ENCODE results near the gene KIFC1.

The KIFC1 gene

DNA sequence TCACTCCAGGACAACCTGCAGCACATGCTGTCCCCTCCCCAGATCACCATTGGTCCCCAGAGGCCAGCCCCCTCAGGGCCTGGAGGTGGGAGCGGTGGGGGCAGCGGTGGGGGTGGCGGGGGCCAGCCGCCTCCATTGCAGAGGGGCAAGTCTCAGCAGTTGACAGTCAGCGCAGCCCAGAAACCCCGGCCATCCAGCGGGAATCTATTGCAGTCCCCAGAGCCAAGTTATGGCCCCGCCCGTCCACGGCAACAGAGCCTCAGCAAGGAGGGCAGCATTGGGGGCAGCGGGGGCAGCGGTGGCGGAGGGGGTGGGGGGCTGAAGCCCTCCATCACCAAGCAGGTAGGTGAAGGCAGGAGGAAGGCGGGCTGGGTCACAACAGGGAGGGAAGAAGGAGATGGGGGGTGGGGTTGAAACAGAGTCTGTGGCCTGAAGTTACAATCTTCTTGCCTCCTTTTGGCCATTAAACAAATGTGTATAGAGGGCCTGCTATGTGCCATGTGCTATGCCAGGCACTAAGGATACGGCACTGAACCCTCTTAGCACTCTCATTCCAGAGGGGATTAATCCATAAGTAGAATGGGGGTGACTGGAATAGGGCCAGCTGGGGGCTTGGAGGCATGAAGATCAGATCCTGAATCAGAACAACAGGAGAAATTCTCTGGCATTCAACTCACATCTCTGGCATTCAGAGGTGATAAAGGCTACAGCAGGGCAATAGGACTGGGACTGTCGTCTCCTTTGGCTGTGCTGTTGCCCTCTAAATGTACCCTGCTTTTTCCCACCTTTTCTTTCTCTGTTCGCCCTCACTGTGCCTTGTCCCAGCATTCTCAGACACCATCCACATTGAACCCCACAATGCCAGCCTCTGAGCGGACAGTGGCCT lies 52.2 kb downstream of the KIFC1 start:
- no peak for TF ChIP-seq TAF1 (IDR thresholded peaks at IDR 0.05; ENCODE audit: borderline replicate concordance, low read depth, low read length)
- no peak for TF ChIP-seq POLR2A (IDR thresholded peaks at IDR 0.05; ENCODE audit: low read depth, low read length)
- TF ChIP-seq POLR2AphosphoS5 (IDR thresholded peaks at IDR 0.05; ENCODE audit: low read depth, low read length), result no peak
- DNase-seq (ENCODE audit: insufficient read length), result no peak
- no peak for FAIRE-seq

DNA sequence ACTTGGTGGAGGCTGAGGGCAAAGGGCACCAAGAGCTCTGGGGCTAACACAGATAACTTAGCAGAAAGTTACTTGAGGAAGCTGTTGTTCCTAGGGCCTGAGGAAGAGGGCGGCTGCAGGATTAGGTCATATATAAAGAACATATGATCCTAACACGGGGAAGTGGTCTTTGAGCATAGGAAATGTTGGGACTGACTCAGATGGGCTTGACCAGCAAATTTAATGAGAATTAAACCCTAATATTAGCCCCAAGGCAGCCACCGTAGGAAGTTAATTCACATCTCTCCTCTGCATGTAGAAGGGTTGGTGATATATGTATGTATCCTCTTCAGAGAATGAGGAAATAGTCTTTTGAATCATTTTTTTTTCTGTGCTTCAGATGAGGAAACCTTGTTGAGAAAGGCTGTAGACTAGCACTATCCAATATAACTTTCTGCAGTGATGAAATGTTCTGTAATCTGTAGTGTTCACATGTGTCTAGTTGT lies 53.5 kb downstream of the KIFC1 start:
- FAIRE-seq (no peak), DNase-seq (ENCODE audit: insufficient read length) (no peak)
- TF ChIP-seq POLR2A (IDR thresholded peaks at IDR 0.05; ENCODE audit: low read depth, low read length) (no peak), TAF1 (IDR thresholded peaks at IDR 0.05; ENCODE audit: borderline replicate concordance, low read depth, low read length) (no peak), POLR2AphosphoS5 (IDR thresholded peaks at IDR 0.05; ENCODE audit: low read depth, low read length) (no peak)

DNA sequence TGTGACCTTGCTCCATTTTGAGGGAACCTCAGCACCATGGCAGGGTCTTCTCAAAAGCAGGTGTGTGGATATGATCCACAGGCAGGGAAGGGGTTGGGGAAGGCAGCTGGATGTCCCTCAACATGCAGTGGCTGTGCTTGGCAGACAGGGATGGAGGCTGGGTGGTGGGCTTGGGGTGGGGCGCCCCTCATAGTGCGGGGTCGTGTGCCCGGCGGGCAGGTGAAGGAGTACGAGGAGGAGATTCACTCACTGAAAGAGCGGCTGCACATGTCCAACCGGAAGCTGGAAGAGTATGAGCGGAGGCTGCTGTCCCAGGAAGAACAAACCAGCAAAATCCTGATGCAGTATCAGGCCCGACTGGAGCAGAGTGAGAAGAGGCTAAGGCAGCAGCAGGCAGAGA lies 54.7 kb downstream of the KIFC1 start:
- no peak for DNase-seq (ENCODE audit: insufficient read length)
- TF ChIP-seq POLR2A (IDR thresholded peaks at IDR 0.05; ENCODE audit: low read depth, low read length) (no peak), POLR2AphosphoS5 (IDR thresholded peaks at IDR 0.05; ENCODE audit: low read depth, low read length) (no peak), TAF1 (IDR thresholded peaks at IDR 0.05; ENCODE audit: borderline replicate concordance, low read depth, low read length) (no peak)

DNA sequence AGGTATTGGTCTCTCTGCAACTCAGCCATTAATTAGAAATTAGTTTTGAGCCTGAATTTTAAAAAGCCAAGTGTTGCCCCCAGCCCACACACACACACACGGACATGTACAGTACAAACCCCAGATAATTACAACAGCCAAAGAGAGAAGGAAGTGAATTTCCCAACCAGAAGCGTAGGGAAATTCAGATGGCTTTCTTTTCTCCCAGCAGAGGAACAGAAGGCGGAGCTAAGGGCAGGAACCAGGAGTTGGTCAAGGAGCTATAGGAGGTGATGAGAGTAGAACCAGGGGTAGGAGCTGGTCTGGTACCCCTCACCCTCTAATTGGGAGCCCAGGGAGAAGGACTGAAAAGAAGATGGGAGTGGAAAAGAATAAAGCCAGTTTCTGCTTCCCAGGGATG lies 58.8 kb downstream of the KIFC1 start:
- no peak for FAIRE-seq
- DNase-seq (ENCODE audit: insufficient read length), result no peak
- TF ChIP-seq POLR2AphosphoS5 (IDR thresholded peaks at IDR 0.05; ENCODE audit: low read depth, low read length) (no peak), TAF1 (IDR thresholded peaks at IDR 0.05; ENCODE audit: borderline replicate concordance, low read depth, low read length) (no peak), POLR2A (IDR thresholded peaks at IDR 0.05; ENCODE audit: low read depth, low read length) (no peak)

More for the DNA sequence above, 54.7 kb downstream of the KIFC1 start:
- no peak for FAIRE-seq

DNA sequence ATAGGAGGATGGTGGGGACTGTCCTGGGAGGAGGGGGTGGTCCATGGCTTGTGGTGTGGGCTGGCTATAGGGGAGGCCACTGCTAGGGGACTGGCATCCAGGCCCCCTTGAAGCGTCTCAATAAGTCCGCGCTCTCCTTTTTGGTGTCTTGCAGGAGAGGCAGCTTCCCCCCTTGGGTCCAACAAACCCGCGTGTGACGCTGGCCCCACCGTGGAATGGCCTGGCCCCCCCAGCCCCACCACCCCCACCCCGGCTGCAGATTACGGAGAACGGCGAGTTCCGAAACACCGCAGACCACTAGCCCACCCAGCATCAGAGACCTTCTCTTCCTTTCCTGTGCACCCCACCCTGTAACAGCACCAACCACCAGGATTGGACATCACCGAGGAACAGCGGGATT lies 60.0 kb downstream of the KIFC1 start:
- FAIRE-seq (no peak), DNase-seq (ENCODE audit: insufficient read length) (no peak)
- TF ChIP-seq POLR2A (IDR thresholded peaks at IDR 0.05; ENCODE audit: low read depth, low read length), result no peak
- TF ChIP-seq TAF1 (IDR thresholded peaks at IDR 0.05; ENCODE audit: borderline replicate concordance, low read depth, low read length), result no peak
- TF ChIP-seq POLR2AphosphoS5 (IDR thresholded peaks at IDR 0.05; ENCODE audit: low read depth, low read length), result no peak

DNA sequence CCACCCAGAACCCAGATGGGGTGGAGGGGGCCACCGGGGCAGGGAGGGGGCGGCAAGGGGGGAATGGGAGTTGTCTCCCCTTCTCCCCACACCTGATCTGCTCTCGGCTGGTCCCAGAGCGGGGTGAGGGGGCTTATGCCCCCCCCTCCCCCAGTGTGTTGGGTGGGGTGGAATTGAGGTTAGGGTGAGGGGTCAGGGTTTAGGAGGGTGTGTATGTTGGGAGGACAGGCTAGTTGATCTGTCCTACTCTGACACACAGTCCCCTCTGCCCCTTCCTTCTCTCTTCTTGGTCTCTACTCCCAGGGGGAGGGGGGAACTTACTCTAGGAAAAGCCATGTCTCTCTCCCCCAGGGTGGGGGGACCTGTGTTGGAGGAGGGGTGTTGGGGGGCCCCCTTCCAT lies 60.9 kb downstream of the KIFC1 start:
- no peak for FAIRE-seq
- TF ChIP-seq TAF1 (IDR thresholded peaks at IDR 0.05; ENCODE audit: borderline replicate concordance, low read depth, low read length) (no peak), POLR2AphosphoS5 (IDR thresholded peaks at IDR 0.05; ENCODE audit: low read depth, low read length) (no peak), POLR2A (IDR thresholded peaks at IDR 0.05; ENCODE audit: low read depth, low read length) (no peak)
- DNase-seq (ENCODE audit: insufficient read length), result no peak

DNA sequence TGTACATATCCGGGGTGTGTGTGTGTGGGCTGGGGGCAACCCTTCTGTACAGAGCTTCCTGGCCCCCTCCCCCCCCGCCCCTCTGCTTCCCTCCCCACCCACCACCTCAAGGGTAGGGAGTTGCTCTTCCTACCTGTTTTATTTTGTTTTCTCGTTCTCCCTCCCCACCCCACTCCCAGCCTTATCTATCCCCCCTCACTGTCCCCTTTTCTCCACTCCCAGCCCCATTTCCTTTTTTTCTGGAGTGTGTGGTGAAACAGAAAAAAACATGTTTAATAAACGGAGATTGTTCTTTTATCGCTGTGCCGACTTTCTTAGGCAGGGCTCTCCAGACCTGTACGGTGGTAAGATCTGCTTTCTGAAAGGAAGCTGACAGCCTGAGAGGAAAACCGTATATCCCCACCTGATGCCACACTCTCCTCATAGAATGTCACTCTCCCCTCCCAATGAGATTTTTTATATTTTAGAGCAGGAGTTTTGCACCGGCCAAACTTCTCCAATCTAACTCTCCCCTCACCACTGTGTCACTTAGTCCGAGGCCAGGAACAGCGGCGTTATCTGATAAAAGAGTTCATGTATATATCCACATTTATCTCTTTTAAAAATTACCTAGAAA lies 61.9 kb downstream of the KIFC1 start:
- TF ChIP-seq TAF1 (IDR thresholded peaks at IDR 0.05; ENCODE audit: borderline replicate concordance, low read depth, low read length) (no peak), POLR2AphosphoS5 (IDR thresholded peaks at IDR 0.05; ENCODE audit: low read depth, low read length) (no peak), POLR2A (IDR thresholded peaks at IDR 0.05; ENCODE audit: low read depth, low read length) (no peak)
- FAIRE-seq (no peak), DNase-seq (ENCODE audit: insufficient read length) (no peak)

DNA sequence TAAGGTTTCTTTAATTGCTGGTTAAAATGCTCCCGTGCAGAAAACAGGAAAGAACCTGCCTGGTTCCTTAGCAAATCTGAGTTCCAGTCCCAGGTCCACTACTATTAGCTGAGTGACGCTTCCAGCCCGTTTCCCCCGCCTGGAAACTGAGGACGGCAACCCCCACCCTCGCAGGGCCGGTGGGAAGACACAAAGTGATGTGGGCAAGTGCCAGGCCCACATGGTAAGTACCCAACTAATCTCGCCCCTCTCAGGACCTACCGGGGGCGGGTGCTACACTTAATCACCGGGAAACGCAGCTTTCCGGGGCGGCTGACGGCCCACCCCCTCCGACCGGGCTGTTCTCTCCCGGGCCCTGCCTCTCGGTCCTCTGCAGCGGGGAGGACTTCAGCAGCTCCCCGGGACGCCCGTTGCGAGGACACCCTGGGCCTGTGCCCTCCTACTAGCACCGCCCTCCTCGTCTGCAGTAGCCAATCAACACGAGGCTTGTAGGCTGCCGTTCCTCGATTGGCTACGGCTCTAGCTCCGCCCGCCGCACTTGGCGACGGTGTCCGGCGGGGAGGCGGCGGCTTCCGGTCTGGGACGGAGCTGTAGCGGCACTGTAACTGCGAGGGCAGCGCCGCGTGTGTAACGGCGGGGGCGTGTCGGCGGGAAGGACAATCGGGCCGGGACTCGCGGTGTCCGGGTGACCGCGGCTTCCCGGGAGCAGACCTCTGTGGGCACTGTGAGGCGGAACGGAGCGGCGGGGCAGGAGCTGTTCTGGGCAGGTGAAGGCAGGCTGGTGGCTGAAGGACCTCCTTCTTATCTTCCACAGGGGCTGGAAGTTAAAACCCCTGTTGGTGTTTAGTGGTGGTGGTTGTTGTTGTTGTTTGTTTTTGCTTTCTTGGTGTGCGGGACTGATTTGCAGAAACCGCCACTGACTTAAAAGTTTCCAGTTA lies 62.7 kb downstream of the KIFC1 start, which contains the start of gene ZBTB9:
Gene ZBTB9 (plus strand): TSS at position 568 of the 938 bp plus-strand sequence. CDS start 525 bp downstream, outside the sequence.
- FAIRE-seq (peak; percentile 99), DNase-seq (ENCODE audit: insufficient read length) (peak; percentile 99)
- TF ChIP-seq POLR2AphosphoS5 (IDR thresholded peaks at IDR 0.05; ENCODE audit: low read depth, low read length), result peak; percentile 77
- peak; percentile 85 for TF ChIP-seq POLR2A (IDR thresholded peaks at IDR 0.05; ENCODE audit: low read depth, low read length)
- peak; percentile 69; the same call in 1 of the 2 replicates for TF ChIP-seq TAF1 (IDR thresholded peaks at IDR 0.05; ENCODE audit: borderline replicate concordance, low read depth, low read length)

DNA sequence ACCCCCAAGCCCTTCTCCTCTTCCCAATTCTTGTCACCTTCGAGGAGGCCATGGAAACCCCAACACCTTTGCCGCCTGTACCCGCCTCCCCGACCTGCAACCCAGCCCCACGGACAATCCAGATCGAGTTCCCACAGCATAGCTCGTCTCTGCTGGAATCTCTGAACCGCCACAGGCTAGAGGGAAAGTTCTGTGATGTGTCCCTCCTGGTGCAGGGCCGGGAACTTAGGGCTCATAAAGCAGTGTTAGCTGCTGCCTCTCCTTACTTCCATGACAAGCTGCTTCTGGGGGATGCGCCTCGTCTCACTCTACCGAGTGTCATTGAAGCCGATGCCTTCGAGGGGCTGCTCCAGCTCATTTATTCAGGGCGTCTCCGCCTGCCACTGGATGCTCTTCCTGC lies 63.4 kb downstream of the KIFC1 start:
- TF ChIP-seq TAF1 (IDR thresholded peaks at IDR 0.05; ENCODE audit: borderline replicate concordance, low read depth, low read length), result no peak
- no peak for TF ChIP-seq POLR2A (IDR thresholded peaks at IDR 0.05; ENCODE audit: low read depth, low read length)
- no peak for TF ChIP-seq POLR2AphosphoS5 (IDR thresholded peaks at IDR 0.05; ENCODE audit: low read depth, low read length)
- DNase-seq (ENCODE audit: insufficient read length) (no peak), FAIRE-seq (no peak)

DNA sequence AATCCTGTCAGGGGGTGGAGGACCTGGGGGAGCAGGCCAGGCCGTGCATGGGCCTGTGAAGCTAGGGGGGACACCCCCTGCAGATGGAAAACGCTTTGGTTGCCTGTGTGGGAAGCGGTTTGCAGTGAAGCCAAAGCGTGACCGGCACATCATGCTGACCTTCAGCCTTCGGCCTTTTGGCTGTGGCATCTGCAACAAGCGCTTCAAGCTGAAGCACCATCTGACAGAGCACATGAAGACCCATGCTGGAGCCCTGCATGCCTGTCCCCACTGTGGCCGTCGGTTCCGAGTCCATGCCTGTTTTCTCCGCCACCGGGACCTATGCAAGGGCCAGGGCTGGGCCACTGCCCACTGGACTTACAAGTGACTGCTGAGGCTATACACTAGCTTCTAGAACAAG lies 64.5 kb downstream of the KIFC1 start:
- TF ChIP-seq TAF1 (IDR thresholded peaks at IDR 0.05; ENCODE audit: borderline replicate concordance, low read depth, low read length) (no peak), POLR2AphosphoS5 (IDR thresholded peaks at IDR 0.05; ENCODE audit: low read depth, low read length) (no peak), POLR2A (IDR thresholded peaks at IDR 0.05; ENCODE audit: low read depth, low read length) (no peak)
- DNase-seq (ENCODE audit: insufficient read length) (no peak), FAIRE-seq (no peak)

DNA sequence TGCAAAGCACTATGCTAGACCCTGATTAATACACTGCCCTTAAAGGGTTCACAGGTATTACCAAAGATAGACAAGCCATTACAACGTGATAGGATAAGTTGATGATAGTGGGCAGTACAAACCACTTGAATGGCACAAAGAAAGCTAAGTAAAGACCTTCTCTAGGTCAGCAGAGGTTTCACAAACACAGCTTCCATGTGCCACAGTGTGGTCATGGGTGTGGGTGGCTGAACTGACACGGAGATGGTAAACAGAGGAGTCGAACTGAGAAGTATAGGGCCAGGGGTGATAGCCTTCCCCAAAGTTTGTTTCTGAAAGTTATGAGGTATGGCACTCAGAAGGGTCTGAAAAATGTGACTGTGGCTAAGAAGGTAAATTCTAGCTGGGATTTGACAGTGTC lies 67.1 kb downstream of the KIFC1 start:
- no peak for TF ChIP-seq POLR2A (IDR thresholded peaks at IDR 0.05; ENCODE audit: low read depth, low read length)
- no peak for TF ChIP-seq POLR2AphosphoS5 (IDR thresholded peaks at IDR 0.05; ENCODE audit: low read depth, low read length)
- no peak for TF ChIP-seq TAF1 (IDR thresholded peaks at IDR 0.05; ENCODE audit: borderline replicate concordance, low read depth, low read length)
- no peak for DNase-seq (ENCODE audit: insufficient read length)
- FAIRE-seq, result no peak
